ENCODE data around the gene CDK12. TPM values are rescaled to one million over a fixed set of nuclear protein-coding genes. Genes with fewer than 3 reads are reported as not detected.
"Not testable (repeated sequence)": the region's sequence is repeated elsewhere in the genome, so short reads cannot be mapped to it uniquely, and the experiment has no call there.

The CDK12 gene
- total RNA-seq = 10 to 100 TPM; 28.2 to 35.2 (median 30.4) TPM

GRCh38 chr17:39461113-39461925, at the start of gene CDK12:
CDK12 (plus strand) TSS chr17:39461486; CDS start chr17:39462072, 586 bp downstream.
- peaks cover 0 to 7% (median 0%) of the 10 kb centered on the region in 4 donors for H3K36me3 ChIP-seq
- intact Hi-C loops (cut with DNase I) = no loop called here
- peaks cover 30 to 42% (median 40%) of the 10 kb centered on the region in 4 donors for H3K4me1 ChIP-seq
- H3K27me3 ChIP-seq = no peaks in the 10 kb centered on the region
- peak within 1 kb of the TSS; percentile 70 to 98 (median 92) for H3K4me3 ChIP-seq
- TF ChIP-seq CTCF (IDR thresholded peaks at IDR 0.05) (peak in 1 of 3 experiments; percentile 51), EP300 (IDR thresholded peaks at IDR 0.05) (no peak), POLR2A (IDR thresholded peaks at IDR 0.05; ENCODE audit: low read depth) (peak; percentile 59), POLR2AphosphoS5 (IDR thresholded peaks at IDR 0.05) (peak; percentile 80 to 96)
- H3K27ac ChIP-seq (replicated peaks in 1 of 4) = peak within 1 kb of the TSS; percentile 94 to 100 (median 98)
- no peaks in the 10 kb centered on the region for H3K9me3 ChIP-seq
- 2% methylated on average over 51 of the region's 51 CpGs for WGBS
- peak; percentile 99 for DNase-seq (ENCODE audit: extremely low spot score)

- Histone ChIP-seq H3K9me3 (no peaks in the 10 kb centered on the region), H3K27me3 (no peaks in the 10 kb centered on the region), H3K4me3 (no peak overlapping the region), H3K4me1 (no peaks in the 10 kb centered on the region), H3K27ac (replicated peaks in 1 of 4) (no peak overlapping the region), H3K36me3 (peaks cover 74 to 99% (median 88%) of the 10 kb centered on the region in 4 donors)
- 82% methylated on average over 1 of the region's 1 CpG for WGBS
- no peak for TF ChIP-seq EP300 (IDR thresholded peaks at IDR 0.05)
- intact Hi-C loops (cut with DNase I) = no loop called here
- DNase-seq (ENCODE audit: extremely low spot score) = no peak
Observed at GRCh38 chr17:39416141-39416540, 45.1 kb upstream of the CDK12 start.

GRCh38 chr17:39429600-39429999, 31.7 kb upstream of the CDK12 start:
- Histone ChIP-seq H3K4me1 (no peaks in the 10 kb centered on the region), H3K36me3 (peaks cover 89 to 100% (median 100%) of the 10 kb centered on the region in 4 donors), H3K4me3 (no peak overlapping the region), H3K27me3 (no peaks in the 10 kb centered on the region), H3K27ac (replicated peaks in 1 of 4) (no peak overlapping the region), H3K9me3 (no peaks in the 10 kb centered on the region)
- TF ChIP-seq POLR2AphosphoS5 (IDR thresholded peaks at IDR 0.05) = no peak
- TF ChIP-seq POLR2A (IDR thresholded peaks at IDR 0.05; ENCODE audit: low read depth) = no peak
- no peak for TF ChIP-seq EP300 (IDR thresholded peaks at IDR 0.05)
- no peak for TF ChIP-seq CTCF (IDR thresholded peaks at IDR 0.05)
- WGBS = 100% methylated on average over 4 of the region's 4 CpGs
- no peak for DNase-seq (ENCODE audit: extremely low spot score)
- intact Hi-C loops (cut with DNase I) = no loop called here

- DNase-seq (ENCODE audit: extremely low spot score); intact Hi-C loops (cut with DNase I); H3K4me3 ChIP-seq; H3K4me1 ChIP-seq; H3K9me3 ChIP-seq; H3K27me3 ChIP-seq; H3K27ac ChIP-seq (replicated peaks in 1 of 4): not testable (repeated sequence)
- WGBS = 98% methylated on average over 2 of the region's 2 CpGs
- H3K36me3 ChIP-seq = peaks cover 72 to 100% (median 96%) of the 10 kb centered on the region in 4 donors
Observed at GRCh38 chr17:39439868-39440267, 21.4 kb upstream of the CDK12 start.

- no peak overlapping the region for H3K27ac ChIP-seq (replicated peaks in 1 of 4)
- intact Hi-C loops (cut with DNase I) = no loop called here
- TF ChIP-seq CTCF (IDR thresholded peaks at IDR 0.05) = no peak
- TF ChIP-seq POLR2A (IDR thresholded peaks at IDR 0.05; ENCODE audit: low read depth) = no peak
- TF ChIP-seq EP300 (IDR thresholded peaks at IDR 0.05) = no peak
- TF ChIP-seq POLR2AphosphoS5 (IDR thresholded peaks at IDR 0.05) = no peak
- H3K27me3 ChIP-seq = no peaks in the 10 kb centered on the region
- no peaks in the 10 kb centered on the region for H3K4me1 ChIP-seq
- H3K36me3 ChIP-seq = peaks cover 56 to 98% (median 96%) of the 10 kb centered on the region in 4 donors
- no peaks in the 10 kb centered on the region for H3K9me3 ChIP-seq
- DNase-seq (ENCODE audit: extremely low spot score) = no peak
- H3K4me3 ChIP-seq = no peak overlapping the region
Observed at GRCh38 chr17:39443326-39443725, 18.0 kb upstream of the CDK12 start.
